Fibroblast of villous mesenchyme (primary cell): ENCODE results near the gene GRIN1. TPM values are rescaled to one million over a fixed set of nuclear protein-coding genes. Genes with fewer than 3 reads are reported as not detected.

ENCODE experiments used
- DNase-seq: peaks from one replicate; pipeline ENCODE4 v3.0.0-alpha.2; 2010; ENCODE audit warnings: low read depth
- H3K4me3 ChIP-seq: 2 replicates; pipeline ENCODE4 v1.5.1; 2011; ENCODE audit warnings: low read depth, mild to moderate bottlenecking, low read length
- total RNA-seq: library from RNA; depleted of rRNA; stranded (reverse); fragments of >200 nt; gene quantifications from 2 replicates; pipeline ENCODE4 v1.2.3, GENCODE V29; 2012
- TF ChIP-seq, protein P1 (sequence below): IDR thresholded peaks from 2 replicates; pipeline ENCODE4 v1.5.1; 2012; ENCODE audit warnings: low read depth, mild to moderate bottlenecking, low read length; ENCODE audit not compliant: insufficient read depth

The GRIN1 gene
- total RNA-seq, 1 donor = not detected

DNA sequence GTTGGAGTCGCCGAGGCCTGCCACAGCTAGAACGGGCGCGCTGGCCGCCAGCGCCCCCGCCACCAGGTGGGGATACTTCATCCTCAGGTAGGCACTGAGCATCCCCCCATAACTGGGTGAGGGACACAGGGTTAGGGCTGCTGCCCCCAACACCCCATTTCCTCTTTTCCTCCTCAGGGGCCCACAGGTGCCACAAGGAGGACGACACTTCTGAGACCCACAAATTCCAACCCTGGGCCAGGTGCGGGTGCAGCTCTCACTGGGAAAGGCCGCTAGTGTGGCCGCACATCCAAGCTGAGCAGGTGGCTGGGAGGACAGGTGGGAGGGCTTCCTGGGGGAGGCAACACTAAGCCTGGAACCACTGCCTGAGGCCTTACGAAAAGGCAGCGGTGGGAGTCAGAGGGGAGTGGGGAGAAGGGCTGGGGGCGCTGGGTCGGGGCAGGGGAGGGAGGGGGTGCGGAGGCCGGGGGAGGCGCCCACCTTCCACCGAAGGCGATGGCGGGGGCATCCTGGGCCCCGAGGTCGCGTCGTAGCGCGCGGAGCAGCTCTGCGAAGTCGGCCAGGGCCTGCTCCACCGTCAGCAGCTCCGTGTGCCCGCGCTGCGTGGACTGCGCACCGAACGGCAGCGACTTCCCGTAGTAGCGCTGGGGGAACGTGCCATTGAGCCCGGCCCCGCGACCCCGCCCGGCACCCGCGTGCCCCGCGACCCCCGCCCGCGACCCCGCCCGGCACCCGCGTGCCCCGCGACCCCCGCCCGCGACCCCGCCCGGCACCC lies 25.4 kb upstream of the GRIN1 start:
- H3K4me3 ChIP-seq = peak overlapping the region; percentile 63
- TF ChIP-seq, protein P1, sequence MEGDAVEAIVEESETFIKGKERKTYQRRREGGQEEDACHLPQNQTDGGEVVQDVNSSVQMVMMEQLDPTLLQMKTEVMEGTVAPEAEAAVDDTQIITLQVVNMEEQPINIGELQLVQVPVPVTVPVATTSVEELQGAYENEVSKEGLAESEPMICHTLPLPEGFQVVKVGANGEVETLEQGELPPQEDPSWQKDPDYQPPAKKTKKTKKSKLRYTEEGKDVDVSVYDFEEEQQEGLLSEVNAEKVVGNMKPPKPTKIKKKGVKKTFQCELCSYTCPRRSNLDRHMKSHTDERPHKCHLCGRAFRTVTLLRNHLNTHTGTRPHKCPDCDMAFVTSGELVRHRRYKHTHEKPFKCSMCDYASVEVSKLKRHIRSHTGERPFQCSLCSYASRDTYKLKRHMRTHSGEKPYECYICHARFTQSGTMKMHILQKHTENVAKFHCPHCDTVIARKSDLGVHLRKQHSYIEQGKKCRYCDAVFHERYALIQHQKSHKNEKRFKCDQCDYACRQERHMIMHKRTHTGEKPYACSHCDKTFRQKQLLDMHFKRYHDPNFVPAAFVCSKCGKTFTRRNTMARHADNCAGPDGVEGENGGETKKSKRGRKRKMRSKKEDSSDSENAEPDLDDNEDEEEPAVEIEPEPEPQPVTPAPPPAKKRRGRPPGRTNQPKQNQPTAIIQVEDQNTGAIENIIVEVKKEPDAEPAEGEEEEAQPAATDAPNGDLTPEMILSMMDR = no peak
- peak; percentile 12 for DNase-seq

DNA sequence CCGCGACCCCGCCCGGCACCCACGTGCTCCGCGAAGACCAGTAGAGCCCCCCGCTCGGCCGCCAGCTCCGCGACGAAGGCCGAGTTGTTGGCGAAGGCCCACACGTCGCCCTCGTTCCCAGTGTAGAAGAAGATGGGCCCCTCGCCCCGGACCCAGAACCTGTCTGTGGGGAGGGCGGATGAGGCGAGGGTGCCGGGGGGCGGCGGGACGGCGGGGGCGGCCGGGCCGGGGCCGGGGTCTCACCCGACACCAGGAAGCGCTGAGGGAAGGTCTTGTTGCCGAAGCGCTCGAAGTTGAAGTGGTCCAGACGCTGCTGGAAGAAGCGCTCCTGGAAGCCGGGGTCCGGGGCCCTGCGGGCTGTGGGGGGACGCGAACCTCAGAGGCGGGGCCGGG lies 24.7 kb upstream of the GRIN1 start:
- TF ChIP-seq, protein P1 = no peak
- peak overlapping the region; percentile 63 for H3K4me3 ChIP-seq
- DNase-seq = no peak

DNA sequence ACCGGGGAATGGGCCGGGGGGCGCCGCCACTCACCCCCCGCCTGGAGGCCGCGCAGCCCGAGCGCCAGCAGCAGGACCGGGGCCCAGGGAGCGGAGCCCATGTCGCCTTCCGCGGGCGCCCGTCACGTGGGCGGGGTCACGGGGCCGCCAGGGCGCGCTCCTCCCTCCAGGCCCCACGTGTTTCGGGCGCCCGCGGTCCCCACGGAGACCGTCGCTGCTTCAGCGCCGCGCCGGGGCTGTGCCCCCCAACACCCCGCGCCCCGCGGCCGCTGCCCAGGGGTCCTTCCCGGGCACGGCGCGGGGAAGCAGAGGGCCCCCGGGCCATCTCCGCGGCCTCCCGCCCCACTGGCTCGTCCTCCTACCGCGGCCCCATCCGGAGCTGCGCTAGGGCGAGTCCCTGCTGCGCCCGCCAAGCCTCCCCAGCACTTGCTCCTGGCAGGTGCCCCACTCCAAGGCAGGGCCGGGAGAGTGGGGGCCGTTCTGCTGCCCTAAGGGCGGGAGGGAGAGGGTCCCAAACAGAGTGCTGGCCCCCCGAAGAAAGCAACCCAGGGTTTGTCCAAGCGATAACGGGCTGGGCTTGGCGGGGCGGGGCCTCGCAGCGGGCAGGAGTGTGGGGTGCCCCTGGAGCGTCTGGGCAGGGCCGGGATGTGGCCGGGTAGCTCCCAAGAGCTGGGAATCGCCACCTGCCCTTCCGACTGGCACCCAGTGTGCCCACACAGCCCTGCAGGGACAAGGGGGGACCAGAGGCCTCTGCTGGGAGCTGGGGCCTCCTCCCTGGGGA lies 24.2 kb upstream of the GRIN1 start, which contains the start of gene DPP7:
Gene DPP7, minus strand, starts transcription at position 121 of the 781 bp plus-strand sequence. Its CDS starts 20 bp downstream, at position 101.
- TF ChIP-seq, protein P1 = no peak
- H3K4me3 ChIP-seq = peak within 1 kb of the TSS; percentile 63
- peak; percentile 51 for DNase-seq

DNA sequence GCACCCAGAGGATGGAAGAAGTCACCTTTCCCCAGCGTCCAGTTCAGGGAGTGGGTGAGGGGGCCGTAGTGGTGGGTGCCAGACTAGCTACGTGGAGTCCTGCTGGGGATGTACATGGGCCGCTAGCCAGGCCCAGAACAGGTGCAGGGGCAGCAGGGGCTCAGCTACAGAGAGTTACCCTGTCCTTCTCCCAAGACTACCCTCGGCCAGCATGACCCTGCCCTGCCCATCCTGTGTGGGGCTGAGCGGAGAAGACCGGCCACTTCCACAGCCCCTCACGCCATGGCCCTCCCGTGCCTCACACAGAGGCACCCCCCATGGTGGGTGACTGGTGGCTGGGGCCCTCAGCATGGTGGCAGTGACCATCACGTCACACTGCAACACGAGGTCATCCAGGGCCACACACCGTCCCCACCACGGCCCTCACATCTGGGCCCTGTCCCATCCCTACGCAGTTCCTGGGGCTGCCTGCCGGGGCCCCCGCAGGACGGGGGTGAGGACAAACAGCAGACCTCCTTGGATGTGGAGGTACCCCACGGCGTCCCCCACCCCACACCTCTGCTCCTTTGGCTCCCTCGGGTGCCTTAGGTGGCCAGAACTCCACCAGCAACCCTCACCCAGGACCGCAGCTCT lies 23.4 kb upstream of the GRIN1 start:
- no peak overlapping the region for H3K4me3 ChIP-seq
- TF ChIP-seq, protein P1 = no peak
- no peak for DNase-seq

DNA sequence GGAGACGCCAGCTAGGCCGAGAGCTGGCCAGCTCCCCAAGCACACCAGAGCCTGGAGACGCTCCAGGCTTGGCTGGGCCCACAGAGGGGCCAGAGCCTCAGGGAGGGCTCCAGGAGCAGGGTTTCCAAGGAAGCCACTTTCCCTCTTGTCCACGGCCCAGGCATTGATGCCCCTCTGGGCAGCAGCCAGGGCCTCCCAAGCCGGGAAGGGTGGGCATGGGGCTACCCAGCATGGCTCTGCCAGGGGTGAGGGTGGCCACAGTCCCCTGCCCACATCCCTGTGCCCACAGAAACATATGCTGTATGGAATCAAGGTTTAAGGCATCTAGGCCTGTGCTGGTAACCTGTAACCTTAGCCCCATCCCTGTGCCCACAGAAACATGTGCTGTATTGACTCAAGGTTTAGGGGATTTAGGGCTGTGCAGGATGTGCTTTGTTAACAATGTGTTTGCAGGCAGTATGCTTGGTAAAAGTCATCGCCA lies 22.9 kb upstream of the GRIN1 start:
- peak; percentile 8 for DNase-seq
- H3K4me3 ChIP-seq = no peak overlapping the region
- TF ChIP-seq, protein P1 = no peak

DNA sequence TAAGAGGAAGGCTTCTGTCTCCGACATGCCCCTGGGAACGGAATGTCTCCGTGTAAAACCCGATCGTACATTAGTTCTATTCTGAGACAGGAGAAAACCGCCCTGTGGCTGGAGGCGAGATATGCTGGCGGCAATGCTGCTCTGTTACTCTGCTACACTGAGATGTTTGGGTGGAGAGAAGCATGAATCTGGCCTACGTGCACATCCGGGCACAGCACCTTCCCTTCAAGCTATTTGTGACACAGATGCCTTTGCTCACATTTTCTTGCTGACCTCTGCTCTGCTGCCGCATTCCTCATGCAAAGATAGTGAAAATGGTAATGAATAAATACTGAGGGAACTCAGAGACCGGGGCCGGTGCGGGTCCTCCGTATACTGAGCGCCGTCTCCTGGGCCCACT lies 22.2 kb upstream of the GRIN1 start:
- H3K4me3 ChIP-seq = no peak overlapping the region
- TF ChIP-seq, protein P1 = no peak
- peak; percentile 54 for DNase-seq
